ENCODE data around the gene HLA-B. TPM values are rescaled to one million over a fixed set of nuclear protein-coding genes. Genes with fewer than 3 reads are reported as not detected.

The HLA-B gene
- polyA plus RNA-seq, 2 of the 4 experiments (the other 2 are of a cell fraction): 9.4 to 9.9 TPM

DNA sequence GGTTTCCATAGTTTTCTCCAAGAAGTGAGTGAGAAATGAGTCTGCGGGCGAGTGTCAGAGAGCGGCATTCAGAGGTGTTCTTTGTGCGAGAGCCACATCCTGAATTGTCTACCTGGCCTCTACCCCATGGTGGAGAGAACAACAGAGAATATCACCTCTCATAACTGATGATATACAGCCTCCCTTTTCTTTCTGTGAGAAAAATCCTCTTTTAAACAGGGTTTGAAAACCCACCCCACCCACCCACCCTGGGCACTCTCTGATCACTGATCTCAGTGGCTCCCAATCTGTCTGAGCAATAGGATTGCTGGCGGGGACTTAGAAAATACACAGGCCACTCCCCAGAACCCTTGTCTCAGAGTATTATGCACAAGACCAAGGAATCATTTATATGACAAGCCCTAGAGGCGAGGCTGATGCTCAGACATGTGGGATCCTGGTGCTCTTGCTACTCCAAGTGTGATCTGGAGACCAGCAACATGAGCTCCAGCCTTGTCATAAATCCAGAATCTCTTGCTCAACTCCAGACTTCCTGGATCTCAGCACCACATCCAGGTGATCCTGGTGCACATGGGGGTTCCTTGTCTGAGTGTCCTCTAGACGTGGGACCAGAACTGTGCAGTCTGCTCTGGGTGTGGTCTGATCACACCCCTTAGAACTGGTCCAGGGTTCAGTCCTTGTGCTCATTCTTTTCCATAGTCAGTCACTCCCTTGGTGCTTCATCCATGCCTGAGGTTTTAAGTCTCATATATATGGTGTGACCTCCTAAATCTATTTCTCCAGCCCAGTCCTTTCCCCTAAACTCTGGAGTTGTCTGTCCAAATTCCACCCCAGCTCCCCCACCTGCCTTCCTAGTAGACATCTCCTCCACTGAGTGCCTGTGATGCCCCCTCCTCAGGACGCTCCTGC, 5.3 kb downstream of the HLA-B start:
- Histone ChIP-seq H3K4me2 (no peak overlapping the region), H3K4me1 (no peaks in the 10 kb centered on the region), H3K9me3 (no peaks in the 10 kb centered on the region), H3K4me3 (no peak overlapping the region), H3K27ac (no peak overlapping the region)
- 17% methylated on average over 6 of the region's 8 CpGs for WGBS (ENCODE audit: missing lambda C conversion rate)
- no peak for DNase-seq (ENCODE audit: low read depth in 1 of 2, low spot score in 1 of 2)
- no peak for TF ChIP-seq CHD4 (IDR thresholded peaks at IDR 0.05; ENCODE audit: borderline replicate concordance)
- TF ChIP-seq FOSB (CRISPR knock-in tag; IDR thresholded peaks at IDR 0.05): no peak
- POLR2A ChIA-PET: no interaction called here
- CTCF ChIA-PET: no interaction called here
- no peak for FAIRE-seq
- ATAC-seq: no peak

DNA sequence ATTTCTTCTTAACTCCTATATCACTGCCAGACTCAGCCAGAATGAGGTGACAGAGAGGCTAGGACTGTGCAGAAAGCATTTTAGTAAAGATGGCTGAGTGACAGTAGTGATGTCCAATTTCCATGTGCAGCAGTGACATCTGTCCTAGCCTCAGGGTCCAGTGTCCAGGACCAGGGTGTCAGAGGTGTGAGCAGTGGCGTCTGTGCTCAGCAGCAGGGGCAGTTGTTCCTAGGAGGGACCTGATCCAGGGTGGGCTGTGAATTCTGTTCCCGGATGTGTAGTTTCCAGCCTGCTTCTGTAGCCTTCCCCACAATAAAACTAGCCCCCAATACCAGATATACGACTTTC, 6.0 kb downstream of the HLA-B start:
- Histone ChIP-seq H3K4me3 (no peak overlapping the region), H3K9me3 (no peaks in the 10 kb centered on the region), H3K27ac (no peak overlapping the region), H3K4me2 (no peak overlapping the region), H3K4me1 (no peaks in the 10 kb centered on the region)
- FAIRE-seq (no peak), ATAC-seq (no peak), DNase-seq (ENCODE audit: low read depth in 1 of 2, low spot score in 1 of 2) (no peak)
- no peak for TF ChIP-seq CBX2 (IDR thresholded peaks at IDR 0.05; ENCODE audit: borderline replicate concordance, low read depth)
- TF ChIP-seq, protein P1, sequence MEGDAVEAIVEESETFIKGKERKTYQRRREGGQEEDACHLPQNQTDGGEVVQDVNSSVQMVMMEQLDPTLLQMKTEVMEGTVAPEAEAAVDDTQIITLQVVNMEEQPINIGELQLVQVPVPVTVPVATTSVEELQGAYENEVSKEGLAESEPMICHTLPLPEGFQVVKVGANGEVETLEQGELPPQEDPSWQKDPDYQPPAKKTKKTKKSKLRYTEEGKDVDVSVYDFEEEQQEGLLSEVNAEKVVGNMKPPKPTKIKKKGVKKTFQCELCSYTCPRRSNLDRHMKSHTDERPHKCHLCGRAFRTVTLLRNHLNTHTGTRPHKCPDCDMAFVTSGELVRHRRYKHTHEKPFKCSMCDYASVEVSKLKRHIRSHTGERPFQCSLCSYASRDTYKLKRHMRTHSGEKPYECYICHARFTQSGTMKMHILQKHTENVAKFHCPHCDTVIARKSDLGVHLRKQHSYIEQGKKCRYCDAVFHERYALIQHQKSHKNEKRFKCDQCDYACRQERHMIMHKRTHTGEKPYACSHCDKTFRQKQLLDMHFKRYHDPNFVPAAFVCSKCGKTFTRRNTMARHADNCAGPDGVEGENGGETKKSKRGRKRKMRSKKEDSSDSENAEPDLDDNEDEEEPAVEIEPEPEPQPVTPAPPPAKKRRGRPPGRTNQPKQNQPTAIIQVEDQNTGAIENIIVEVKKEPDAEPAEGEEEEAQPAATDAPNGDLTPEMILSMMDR (IDR thresholded peaks at IDR 0.05): no peak
- TF ChIP-seq CHD2 (IDR thresholded peaks at IDR 0.05; ENCODE audit: low read length, partially characterized antibody): no peak
- no peak for TF ChIP-seq KDM5A (IDR thresholded peaks at IDR 0.05)
- no peak for TF ChIP-seq JUN (IDR thresholded peaks at IDR 0.05)
- TF ChIP-seq MAZ (IDR thresholded peaks at IDR 0.05; ENCODE audit: borderline replicate concordance, low read depth, low read length): no peak
- TF ChIP-seq HOXB5 (CRISPR knock-in tag; IDR thresholded peaks at IDR 0.05): no peak
- TF ChIP-seq RCOR1 (IDR thresholded peaks at IDR 0.05; ENCODE audit: low read depth, low read length): no peak
- no peak for TF ChIP-seq ZC3H11A (IDR thresholded peaks at IDR 0.05)
- no peak for TF ChIP-seq EHMT2 (IDR thresholded peaks at IDR 0.05; ENCODE audit: low read depth)
- TF ChIP-seq RFX5 (IDR thresholded peaks at IDR 0.05): no peak
- TF ChIP-seq FOXS1 (CRISPR knock-in tag; IDR thresholded peaks at IDR 0.05): no peak
- TF ChIP-seq, protein P2, sequence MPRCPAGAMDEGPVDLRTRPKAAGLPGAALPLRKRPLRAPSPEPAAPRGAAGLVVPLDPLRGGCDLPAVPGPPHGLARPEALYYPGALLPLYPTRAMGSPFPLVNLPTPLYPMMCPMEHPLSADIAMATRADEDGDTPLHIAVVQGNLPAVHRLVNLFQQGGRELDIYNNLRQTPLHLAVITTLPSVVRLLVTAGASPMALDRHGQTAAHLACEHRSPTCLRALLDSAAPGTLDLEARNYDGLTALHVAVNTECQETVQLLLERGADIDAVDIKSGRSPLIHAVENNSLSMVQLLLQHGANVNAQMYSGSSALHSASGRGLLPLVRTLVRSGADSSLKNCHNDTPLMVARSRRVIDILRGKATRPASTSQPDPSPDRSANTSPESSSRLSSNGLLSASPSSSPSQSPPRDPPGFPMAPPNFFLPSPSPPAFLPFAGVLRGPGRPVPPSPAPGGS (IDR thresholded peaks at IDR 0.05): no peak
- no peak for TF ChIP-seq ZFP36 (IDR thresholded peaks at IDR 0.05; ENCODE audit: borderline replicate concordance, partially characterized antibody)
- TF ChIP-seq KDM1A (IDR thresholded peaks at IDR 0.05; ENCODE audit: low read depth): no peak
- TF ChIP-seq EHF (CRISPR knock-in tag; IDR thresholded peaks at IDR 0.05): no peak
- no peak for TF ChIP-seq BHLHE40 (IDR thresholded peaks at IDR 0.05; ENCODE audit: low read depth, low read length)
- TF ChIP-seq, protein P3, sequence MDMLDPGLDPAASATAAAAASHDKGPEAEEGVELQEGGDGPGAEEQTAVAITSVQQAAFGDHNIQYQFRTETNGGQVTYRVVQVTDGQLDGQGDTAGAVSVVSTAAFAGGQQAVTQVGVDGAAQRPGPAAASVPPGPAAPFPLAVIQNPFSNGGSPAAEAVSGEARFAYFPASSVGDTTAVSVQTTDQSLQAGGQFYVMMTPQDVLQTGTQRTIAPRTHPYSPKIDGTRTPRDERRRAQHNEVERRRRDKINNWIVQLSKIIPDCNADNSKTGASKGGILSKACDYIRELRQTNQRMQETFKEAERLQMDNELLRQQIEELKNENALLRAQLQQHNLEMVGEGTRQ (IDR thresholded peaks at IDR 0.05): no peak
- TF ChIP-seq, protein P4, sequence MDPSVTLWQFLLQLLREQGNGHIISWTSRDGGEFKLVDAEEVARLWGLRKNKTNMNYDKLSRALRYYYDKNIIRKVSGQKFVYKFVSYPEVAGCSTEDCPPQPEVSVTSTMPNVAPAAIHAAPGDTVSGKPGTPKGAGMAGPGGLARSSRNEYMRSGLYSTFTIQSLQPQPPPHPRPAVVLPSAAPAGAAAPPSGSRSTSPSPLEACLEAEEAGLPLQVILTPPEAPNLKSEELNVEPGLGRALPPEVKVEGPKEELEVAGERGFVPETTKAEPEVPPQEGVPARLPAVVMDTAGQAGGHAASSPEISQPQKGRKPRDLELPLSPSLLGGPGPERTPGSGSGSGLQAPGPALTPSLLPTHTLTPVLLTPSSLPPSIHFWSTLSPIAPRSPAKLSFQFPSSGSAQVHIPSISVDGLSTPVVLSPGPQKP (IDR thresholded peaks at IDR 0.05; ENCODE audit: low read depth, low read length): no peak
- no peak for TF ChIP-seq MAFK (IDR thresholded peaks at IDR 0.05; ENCODE audit: partially characterized antibody)
- ChIA-PET CTCF (interaction anchor here (1.2 kb wide), 1 partner anchor 16 kb away, joined by 4 read pairs; no protein-coding TSS in a partner anchor), POLR2A (no interaction called here)
- 0% methylated on average over 3 of the region's 3 CpGs for WGBS (ENCODE audit: missing lambda C conversion rate)

Data from A549 (cell line).